A549 (cell line): Measurements from ENCODE around the gene DLG1.

Experiments
- CTCF ChIP-seq: fragments of >200 bp; sonication (Bioruptor Twin); formaldehyde crosslinking; IDR thresholded peaks from 3 replicates; pipeline ENCODE4 v1.5.1; 2016
- ELK1 ChIP-seq: fragments of 150-350 bp; IDR thresholded peaks from 2 replicates; pipeline ENCODE4 v1.6.1; 2014; ENCODE audit warnings: low read depth, mild to moderate bottlenecking, low read length
- EP300 ChIP-seq, 2 experiments: fragments of >200 bp; sonication (Bioruptor Twin); formaldehyde crosslinking; IDR thresholded peaks; 2 replicates in 1 of 2; 3 replicates in 1 of 2; pipeline ENCODE4 v1.6.1; 2016 to 2017
- HDAC2 ChIP-seq: fragments of 200-600 bp; sonication (generic); IDR thresholded peaks from 2 replicates; pipeline ENCODE4 v1.6.1; 2016
- KDM5A ChIP-seq: fragments of 200-600 bp; sonication (generic); IDR thresholded peaks from 2 replicates; pipeline ENCODE4 v1.6.1; 2016; ENCODE audit warnings: antibody characterized with exemption, mild to moderate bottlenecking
- MAX ChIP-seq: IDR thresholded peaks from 2 replicates; pipeline ENCODE4 v1.6.1; 2012
- MYC ChIP-seq: IDR thresholded peaks from 2 replicates; pipeline ENCODE4 v1.6.1; 2012; ENCODE audit warnings: mild to moderate bottlenecking, inconsistent platforms, low read length, improper control_type of control experiment, borderline replicate concordance
- POLR2A ChIP-seq: IDR thresholded peaks from 2 replicates; pipeline ENCODE4 v1.6.1; 2012; ENCODE audit warnings: mild to moderate bottlenecking, low read length
- RAD21 ChIP-seq, 2 experiments: fragments of >200 bp in 1 of 2; sonication (Bioruptor Twin) in 1 of 2; formaldehyde crosslinking in 1 of 2; IDR thresholded peaks in 1 of 2; conservative IDR thresholded peaks in 1 of 2; 2 replicates in 1 of 2; 3 replicates in 1 of 2; pipeline ENCODE4 v1.6.1; 2012 to 2018; ENCODE audit warnings: inconsistent platforms in 1 of 2
- REST ChIP-seq: fragments of 200-600 bp; sonication (generic); IDR thresholded peaks from 2 replicates; pipeline ENCODE4 v1.6.1; 2016; ENCODE audit warnings: antibody characterized with exemption, mild to moderate bottlenecking, moderate library complexity
- RNF2 ChIP-seq: fragments of 200-600 bp; sonication (generic); IDR thresholded peaks from 2 replicates; pipeline ENCODE4 v1.6.1; 2016; ENCODE audit warnings: low read depth, mild to moderate bottlenecking, antibody characterized with exemption, moderate library complexity, borderline replicate concordance
- ZC3H11A ChIP-seq: fragments of 450-650 bp; IDR thresholded peaks from 2 replicates; pipeline ENCODE4 v1.6.1; 2014; ENCODE audit warnings: antibody characterized with exemption, mild to moderate bottlenecking

- TF ChIP-seq CTCF (peak; percentile 76), ELK1 (no peak), RAD21 (conservative IDR thresholded peaks at IDR 0.05 in 1 of 2, IDR thresholded peaks at IDR 0.05 in 1 of 2) (peak in 1 of 2 experiments; percentile 45; a peak in 4 of 5 replicates), EP300 (IDR thresholded peaks at IDR 0.05) (no peak), MYC (no peak), REST (no peak), HDAC2 (no peak), RNF2 (no peak), MAX (peak; percentile 45; the same call in 1 of the 2 replicates), ZC3H11A (no peak), KDM5A (no peak), POLR2A (peak; percentile 45)
Observed at GRCh38 chr3:197029511-197030167, 268.8 kb downstream of the DLG1 start, which contains the start of gene MELTF.
